ENCODE data around the gene GOSR1.

DNA sequence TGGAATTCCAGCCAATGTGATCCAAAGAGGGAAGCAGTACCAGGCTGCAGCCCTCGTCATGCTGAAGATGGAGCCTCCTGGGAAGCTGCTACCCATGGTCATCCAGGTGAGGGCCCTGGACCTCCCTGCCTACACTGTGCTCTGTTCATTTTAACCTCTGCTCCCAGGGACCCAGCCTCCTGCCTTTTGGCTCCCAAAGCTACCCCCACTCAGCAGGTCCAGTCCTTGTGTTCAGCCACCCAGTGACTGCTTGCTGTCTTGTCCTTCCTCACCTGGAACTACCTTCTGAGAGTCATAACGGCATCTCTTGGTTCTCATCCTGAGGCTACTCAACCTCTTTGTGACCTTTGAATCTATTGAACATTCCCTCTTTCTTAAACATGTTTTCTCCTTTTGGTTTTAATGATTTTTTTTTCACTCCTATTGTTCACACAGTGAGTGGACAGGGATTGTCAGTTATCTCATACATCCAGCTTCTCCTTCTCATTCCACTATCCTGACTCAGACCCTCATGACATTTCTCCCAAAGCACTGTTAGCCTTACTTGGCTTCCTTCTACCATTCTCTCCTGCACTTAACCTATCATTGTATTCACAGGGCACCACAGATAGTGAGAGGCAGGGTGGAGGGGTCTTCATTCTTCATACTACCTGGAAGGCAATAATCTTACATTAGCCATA is 53.3 kb downstream of the GOSR1 start:
- TF ChIP-seq CTCF (IDR thresholded peaks at IDR 0.05; ENCODE audit: low read length) (no peak), EZH2 (optimal IDR thresholded peaks at IDR 0.05; ENCODE audit: low read depth, low read length) (no peak)
